CD14-positive monocyte (primary cell): Measurements from ENCODE around the gene LDLRAP1. TPM values are rescaled to one million over a fixed set of nuclear protein-coding genes. Genes with fewer than 3 reads are reported as not detected.

Source experiments
- DNase-seq, 3 donors: peaks; one replicate each; pipeline ENCODE4 v3.0.0-alpha.2; 2011 to 2022
- H2AFZ ChIP-seq: 2 replicates; pipeline ENCODE4 v1.6.0; 2012; ENCODE audit warnings: mild to moderate bottlenecking, low read depth, low read length, inconsistent platforms; ENCODE audit not compliant: insufficient read depth, poor library complexity, severe bottlenecking
- H3K27ac ChIP-seq, 2 donors: 1 replicate in 1 of 2; 2 replicates in 1 of 2; pipeline ENCODE4 v1.5.1; 2012 to 2013; ENCODE audit warnings: low read length in 2 of 2, control low read depth in 1 of 2, inconsistent platforms in 1 of 2, low read depth in 1 of 2, mild to moderate bottlenecking in 1 of 2
- H3K27me3 ChIP-seq, 2 donors: one replicate each; pipeline versions ENCODE4 v1.6.0 to v1.6.1; 2011 to 2013; ENCODE audit warnings: low read length in 2 of 2; ENCODE audit not compliant: control insufficient read depth in 2 of 2, insufficient read depth in 2 of 2
- H3K36me3 ChIP-seq, 2 donors: replicated peaks in 1 of 2; 1 replicate in 1 of 2; 2 replicates in 1 of 2; pipeline versions ENCODE4 v1.5.1 to v1.6.1; 2012 to 2013; ENCODE audit warnings: low read length in 2 of 2, control low read depth in 1 of 2, inconsistent platforms in 1 of 2, mild to moderate bottlenecking in 1 of 2; ENCODE audit not compliant: insufficient read depth in 2 of 2, control insufficient read depth in 1 of 2
- H3K4me1 ChIP-seq, 2 donors: 1 replicate in 1 of 2; 2 replicates in 1 of 2; pipeline versions ENCODE4 v1.5.1 to v1.6.1; 2012 to 2013; ENCODE audit warnings: low read length in 2 of 2, control low read depth in 1 of 2, inconsistent platforms in 1 of 2, mild to moderate bottlenecking in 1 of 2, moderate library complexity in 1 of 2; ENCODE audit not compliant: insufficient read depth in 2 of 2, control insufficient read depth in 1 of 2
- H3K4me2 ChIP-seq: replicated peaks from 2 replicates; pipeline ENCODE3; 2012; ENCODE audit warnings: low read length, moderate library complexity, mild to moderate bottlenecking; ENCODE audit not compliant: poor library complexity, severe bottlenecking; ENCODE audit errors: extremely low read depth
- H3K4me3 ChIP-seq, 3 experiments: fragments of 200-600 bp in 1 of 3; sonication (generic) in 1 of 3; replicated peaks in 1 of 3; 1 replicate in 2 of 3; 2 replicates in 1 of 3; pipeline ENCODE4 v1.5.1; 2011 to 2013; ENCODE audit warnings: low read length in 3 of 3, mild to moderate bottlenecking in 3 of 3, control low read depth in 2 of 3, low read depth in 2 of 3, inconsistent platforms in 1 of 3, moderate library complexity in 1 of 3
- H3K79me2 ChIP-seq: 2 replicates; pipeline ENCODE4 v1.6.0; 2012; ENCODE audit warnings: mild to moderate bottlenecking, control low read depth, inconsistent platforms, low read length, moderate library complexity; ENCODE audit not compliant: insufficient read depth
- H3K9ac ChIP-seq: 2 replicates; pipeline ENCODE4 v1.6.0; 2017; ENCODE audit warnings: low read length, mild to moderate bottlenecking; ENCODE audit not compliant: insufficient read depth, poor library complexity, severe bottlenecking
- H3K9me3 ChIP-seq, 2 donors: replicated peaks in 1 of 2; 1 replicate in 1 of 2; 2 replicates in 1 of 2; pipeline versions ENCODE4 v1.5.1 to v1.6.1; 2012 to 2013; ENCODE audit warnings: low read length in 2 of 2, control low read depth in 1 of 2; ENCODE audit not compliant: control insufficient read depth in 1 of 2, insufficient read depth in 1 of 2
- H4K20me1 ChIP-seq: 2 replicates; pipeline ENCODE4 v1.6.0; 2012; ENCODE audit warnings: mild to moderate bottlenecking, low read length, control low read depth, moderate library complexity; ENCODE audit not compliant: insufficient read depth
- H3K27ac Mint-ChIP-seq, 7 donors: one replicate each; pipeline ENCODE4 v1.8.0; 2020; ENCODE audit warnings: mild to moderate bottlenecking in 7 of 7, mixed read lengths in 7 of 7, moderate library complexity in 6 of 7, inconsistent platforms in 2 of 7
- H3K27me3 Mint-ChIP-seq, 3 donors: one replicate each; pipeline ENCODE4 v1.8.0; 2021 to 2022; ENCODE audit warnings: low read depth in 3 of 3, mild to moderate bottlenecking in 3 of 3, mixed read lengths in 3 of 3, moderate library complexity in 3 of 3, inconsistent platforms in 1 of 3
- H3K36me3 Mint-ChIP-seq, 2 donors: one replicate each; pipeline ENCODE4 v1.8.0; 2020; ENCODE audit warnings: mixed read lengths in 2 of 2, inconsistent platforms in 1 of 2, mild to moderate bottlenecking in 1 of 2
- H3K4me1 Mint-ChIP-seq: one replicate; pipeline ENCODE4 v1.8.0; 2020; ENCODE audit warnings: mild to moderate bottlenecking, mixed read lengths
- H3K4me3 Mint-ChIP-seq, 2 donors: one replicate each; pipeline ENCODE4 v1.8.0; 2020; ENCODE audit warnings: mild to moderate bottlenecking in 2 of 2, mixed read lengths in 2 of 2, moderate library complexity in 1 of 2
- H3K9me3 Mint-ChIP-seq, 7 donors: one replicate each; pipeline ENCODE4 v1.8.0; 2020 to 2022; ENCODE audit warnings: mixed read lengths in 7 of 7, mild to moderate bottlenecking in 6 of 7, moderate library complexity in 6 of 7, inconsistent platforms in 2 of 7
- CTCF ChIP-seq: fragments of 200-600 bp; IDR thresholded peaks from one replicate; pipeline ENCODE4 v1.8.0; 2022; ENCODE audit warnings: antibody characterized with exemption, mild to moderate bottlenecking
- WGBS: methylation state at CpG from one replicate; pipeline ENCODE4 v1.1.5; 2013; ENCODE audit warnings: missing lambda C conversion rate; ENCODE audit not compliant: insufficient coverage; 5-methylcytosine and 5-hydroxymethylcytosine counted together
- intact Hi-C, 2 donors: fragments of 100-400 bp; cut with micrococcal nuclease; formaldehyde crosslinking; loops; one replicate each; pipeline versions ENCODE4 v1.15.0 to v1.15.1; 2023
- polyA plus RNA-seq, 3 donors: library from polyadenylated mRNA; depleted of rRNA in 1 of 3; unstranded in 2 of 3; stranded (reverse) in 1 of 3; fragments of 300-500 nt in 2 of 3; fragments of >200 nt in 1 of 3; fragmentation: Illumina TruSeq in 2 of 3; gene quantifications; 1 replicate in 2 of 3; 2 replicates in 1 of 3; pipeline ENCODE4 v1.2.3, GENCODE V29; 2012 to 2021

Gene LDLRAP1
- polyA plus RNA-seq, 3 donors: 12.8 to 18.5 (median 14.6) TPM

GRCh38 chr1:25590096-25590824, 46.9 kb downstream of the LDLRAP1 start:
- Histone ChIP-seq H3K4me2 (no peak overlapping the region), H3K9ac (no peak overlapping the region), H3K4me1 (no peaks in the 10 kb centered on the region), H3K36me3 (no peaks in the 10 kb centered on the region), H2AFZ (no peak overlapping the region), H3K27ac (no peak overlapping the region), H3K9me3 (no peaks in the 10 kb centered on the region), H3K4me3 (no peak overlapping the region), H3K27me3 (no peaks in the 10 kb centered on the region), H4K20me1 (no peaks in the 10 kb centered on the region), H3K79me2 (no peaks in the 10 kb centered on the region)
- Mint-ChIP-seq H3K4me1 (no peaks in the 10 kb centered on the region), H3K9me3 (peaks cover 0 to 1% (median 0%) of the 10 kb centered on the region in 7 donors), H3K27ac (no peak overlapping the region), H3K36me3 (no peaks in the 10 kb centered on the region), H3K27me3 (peaks cover 0 to 8% (median 5%) of the 10 kb centered on the region in 3 donors), H3K4me3 (no peak overlapping the region)
- intact Hi-C loops: no loop called here
- 94% methylated on average over 2 of the region's 8 CpGs for WGBS
- no peak for TF ChIP-seq CTCF
- no peak for DNase-seq

GRCh38 chr1:25593861-25594260, 50.5 kb downstream of the LDLRAP1 start:
- Histone ChIP-seq H3K27me3 (no peaks in the 10 kb centered on the region), H3K4me3 (no peak overlapping the region), H3K4me1 (no peaks in the 10 kb centered on the region), H3K27ac (no peak overlapping the region), H3K36me3 (no peaks in the 10 kb centered on the region), H2AFZ (no peak overlapping the region), H3K9ac (no peak overlapping the region), H3K9me3 (peaks cover 0 to 1% of the 10 kb centered on the region in 2 donors), H3K79me2 (no peaks in the 10 kb centered on the region), H3K4me2 (no peak overlapping the region), H4K20me1 (no peaks in the 10 kb centered on the region)
- H3K4me1 Mint-ChIP-seq: no peaks in the 10 kb centered on the region
- intact Hi-C loops: no loop called here
- TF ChIP-seq CTCF: no peak
- H3K27me3 Mint-ChIP-seq: peaks cover 0 to 6% (median 3%) of the 10 kb centered on the region in 3 donors
- no peaks in the 10 kb centered on the region for H3K36me3 Mint-ChIP-seq
- no peak overlapping the region for H3K4me3 Mint-ChIP-seq
- DNase-seq: no peak
- whole genome bisulfite sequencing: no CpG with 5 or more reads among the region's 2 CpGs
- no peak overlapping the region for H3K27ac Mint-ChIP-seq
- H3K9me3 Mint-ChIP-seq: peaks cover 0 to 3% (median 0%) of the 10 kb centered on the region in 7 donors
